HL-60 (cell line): ENCODE measurements around the gene BCAN.

Experiments used
- DNase-seq, 2 experiments: peaks; one replicate each; pipeline ENCODE4 v3.0.0-alpha.2; 2010 to 2020; ENCODE audit warnings: low read depth in 1 of 2, low spot score in 1 of 2
- H3K27ac ChIP-seq: fragments of 250-450 bp; sonication (Bioruptor Pico); replicated peaks from 2 replicates; pipeline ENCODE4 v1.5.1; 2020; ENCODE audit warnings: mild to moderate bottlenecking, moderate library complexity
- H3K27me3 ChIP-seq: fragments of 250-450 bp; sonication (Bioruptor Pico); 2 replicates; pipeline ENCODE4 v1.5.1; 2021; ENCODE audit warnings: mild to moderate bottlenecking, moderate library complexity; ENCODE audit not compliant: insufficient read depth, poor library complexity, severe bottlenecking
- H3K4me3 ChIP-seq: replicated peaks from 2 replicates; pipeline ENCODE4 v1.5.1; 2011; ENCODE audit warnings: mild to moderate bottlenecking, control low read depth, low read length; ENCODE audit not compliant: insufficient read depth
- GABPA ChIP-seq: IDR thresholded peaks from 2 replicates; pipeline ENCODE4 v1.6.1; 2012; ENCODE audit warnings: low read depth
- POLR2AphosphoS5 ChIP-seq: IDR thresholded peaks from 2 replicates; pipeline ENCODE4 v1.6.1; 2012; ENCODE audit warnings: low read depth
- SPI1 ChIP-seq: IDR thresholded peaks from 2 replicates; pipeline ENCODE4 v1.6.1; 2012; ENCODE audit warnings: low read depth, mild to moderate bottlenecking, borderline replicate concordance
- TF ChIP-seq, protein P1 (sequence below): IDR thresholded peaks from one replicate; pipeline ENCODE4 v1.5.1; 2011; ENCODE audit warnings: low read length, control low read depth, inconsistent platforms; ENCODE audit not compliant: insufficient read depth
- TF ChIP-seq, protein P2 (sequence below): IDR thresholded peaks from 2 replicates; pipeline ENCODE4 v1.6.1; 2012; ENCODE audit warnings: low read depth; ENCODE audit not compliant: insufficient replicate concordance

BCAN gene

DNA sequence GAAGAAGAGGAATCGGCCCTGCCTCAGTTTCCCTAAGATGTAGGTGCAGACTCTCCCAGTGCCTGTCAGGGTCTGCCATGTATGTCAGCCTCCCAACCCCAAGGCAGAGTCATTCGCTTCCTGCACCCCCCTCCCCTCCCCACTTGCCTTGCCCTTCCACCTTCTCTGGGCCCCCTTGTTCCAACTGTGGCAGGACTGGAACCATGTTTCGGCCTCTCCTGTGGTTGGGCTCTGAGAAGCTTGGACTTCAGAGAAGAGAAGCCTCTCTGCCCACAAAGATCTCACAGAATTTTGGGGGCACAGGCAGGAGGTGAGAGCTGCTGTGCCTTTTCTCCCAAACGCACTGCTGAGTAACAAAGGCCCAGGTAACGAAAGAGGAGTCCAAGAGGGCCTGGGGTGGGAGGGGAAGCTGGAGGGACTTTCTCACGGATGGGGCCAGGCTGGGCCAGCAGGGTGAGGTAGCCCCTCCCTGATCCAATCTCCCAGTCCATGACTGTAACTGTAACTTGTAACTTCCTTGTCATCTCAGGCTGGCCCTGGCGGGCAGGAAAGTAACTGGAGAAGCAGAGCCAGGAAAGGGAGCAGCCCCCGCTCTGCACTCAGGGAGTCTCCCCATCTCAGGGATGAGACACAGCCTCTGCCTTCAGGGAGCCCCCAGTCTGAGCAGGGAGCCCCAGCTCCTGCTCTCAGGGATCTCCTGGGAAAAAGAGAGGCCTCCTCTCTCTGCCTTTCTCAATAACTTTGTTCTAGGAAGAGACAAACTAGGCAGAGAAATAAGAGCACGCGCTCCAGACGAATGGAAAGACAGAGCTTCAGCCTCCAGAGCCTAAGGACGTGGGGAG lies 52.2 kb downstream of the BCAN start:
- DNase-seq = no peak
- TF ChIP-seq SPI1 = no peak
- TF ChIP-seq, protein P1, sequence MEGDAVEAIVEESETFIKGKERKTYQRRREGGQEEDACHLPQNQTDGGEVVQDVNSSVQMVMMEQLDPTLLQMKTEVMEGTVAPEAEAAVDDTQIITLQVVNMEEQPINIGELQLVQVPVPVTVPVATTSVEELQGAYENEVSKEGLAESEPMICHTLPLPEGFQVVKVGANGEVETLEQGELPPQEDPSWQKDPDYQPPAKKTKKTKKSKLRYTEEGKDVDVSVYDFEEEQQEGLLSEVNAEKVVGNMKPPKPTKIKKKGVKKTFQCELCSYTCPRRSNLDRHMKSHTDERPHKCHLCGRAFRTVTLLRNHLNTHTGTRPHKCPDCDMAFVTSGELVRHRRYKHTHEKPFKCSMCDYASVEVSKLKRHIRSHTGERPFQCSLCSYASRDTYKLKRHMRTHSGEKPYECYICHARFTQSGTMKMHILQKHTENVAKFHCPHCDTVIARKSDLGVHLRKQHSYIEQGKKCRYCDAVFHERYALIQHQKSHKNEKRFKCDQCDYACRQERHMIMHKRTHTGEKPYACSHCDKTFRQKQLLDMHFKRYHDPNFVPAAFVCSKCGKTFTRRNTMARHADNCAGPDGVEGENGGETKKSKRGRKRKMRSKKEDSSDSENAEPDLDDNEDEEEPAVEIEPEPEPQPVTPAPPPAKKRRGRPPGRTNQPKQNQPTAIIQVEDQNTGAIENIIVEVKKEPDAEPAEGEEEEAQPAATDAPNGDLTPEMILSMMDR = no peak
- TF ChIP-seq, protein P2, sequence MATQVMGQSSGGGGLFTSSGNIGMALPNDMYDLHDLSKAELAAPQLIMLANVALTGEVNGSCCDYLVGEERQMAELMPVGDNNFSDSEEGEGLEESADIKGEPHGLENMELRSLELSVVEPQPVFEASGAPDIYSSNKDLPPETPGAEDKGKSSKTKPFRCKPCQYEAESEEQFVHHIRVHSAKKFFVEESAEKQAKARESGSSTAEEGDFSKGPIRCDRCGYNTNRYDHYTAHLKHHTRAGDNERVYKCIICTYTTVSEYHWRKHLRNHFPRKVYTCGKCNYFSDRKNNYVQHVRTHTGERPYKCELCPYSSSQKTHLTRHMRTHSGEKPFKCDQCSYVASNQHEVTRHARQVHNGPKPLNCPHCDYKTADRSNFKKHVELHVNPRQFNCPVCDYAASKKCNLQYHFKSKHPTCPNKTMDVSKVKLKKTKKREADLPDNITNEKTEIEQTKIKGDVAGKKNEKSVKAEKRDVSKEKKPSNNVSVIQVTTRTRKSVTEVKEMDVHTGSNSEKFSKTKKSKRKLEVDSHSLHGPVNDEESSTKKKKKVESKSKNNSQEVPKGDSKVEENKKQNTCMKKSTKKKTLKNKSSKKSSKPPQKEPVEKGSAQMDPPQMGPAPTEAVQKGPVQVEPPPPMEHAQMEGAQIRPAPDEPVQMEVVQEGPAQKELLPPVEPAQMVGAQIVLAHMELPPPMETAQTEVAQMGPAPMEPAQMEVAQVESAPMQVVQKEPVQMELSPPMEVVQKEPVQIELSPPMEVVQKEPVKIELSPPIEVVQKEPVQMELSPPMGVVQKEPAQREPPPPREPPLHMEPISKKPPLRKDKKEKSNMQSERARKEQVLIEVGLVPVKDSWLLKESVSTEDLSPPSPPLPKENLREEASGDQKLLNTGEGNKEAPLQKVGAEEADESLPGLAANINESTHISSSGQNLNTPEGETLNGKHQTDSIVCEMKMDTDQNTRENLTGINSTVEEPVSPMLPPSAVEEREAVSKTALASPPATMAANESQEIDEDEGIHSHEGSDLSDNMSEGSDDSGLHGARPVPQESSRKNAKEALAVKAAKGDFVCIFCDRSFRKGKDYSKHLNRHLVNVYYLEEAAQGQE = no peak
- Histone ChIP-seq H3K27ac (no peak overlapping the region), H3K4me3 (no peak overlapping the region), H3K27me3 (peaks cover 41% of the 10 kb centered on the region)

DNA sequence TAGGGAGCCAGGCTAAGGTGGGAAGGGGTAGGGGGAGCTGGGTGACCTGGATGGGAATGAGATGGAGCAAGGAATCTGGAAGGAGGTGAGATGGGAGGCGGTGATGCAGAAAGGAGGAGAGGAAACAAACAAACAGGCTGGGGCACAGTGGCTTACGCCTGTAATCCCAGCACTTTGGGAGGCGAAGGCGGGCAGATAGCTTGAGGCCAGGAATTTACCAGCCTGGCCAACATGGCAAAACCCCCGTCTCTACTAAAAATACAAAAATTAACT lies 52.7 kb downstream of the BCAN start:
- no peak for DNase-seq
- TF ChIP-seq SPI1 = no peak
- no peak for TF ChIP-seq POLR2AphosphoS5
- TF ChIP-seq, protein P2 = no peak
- TF ChIP-seq, protein P1 = no peak
- no peak for TF ChIP-seq GABPA
- peaks cover 40% of the 10 kb centered on the region for H3K27me3 ChIP-seq
- no peak overlapping the region for H3K27ac ChIP-seq
- H3K4me3 ChIP-seq = no peak overlapping the region

DNA sequence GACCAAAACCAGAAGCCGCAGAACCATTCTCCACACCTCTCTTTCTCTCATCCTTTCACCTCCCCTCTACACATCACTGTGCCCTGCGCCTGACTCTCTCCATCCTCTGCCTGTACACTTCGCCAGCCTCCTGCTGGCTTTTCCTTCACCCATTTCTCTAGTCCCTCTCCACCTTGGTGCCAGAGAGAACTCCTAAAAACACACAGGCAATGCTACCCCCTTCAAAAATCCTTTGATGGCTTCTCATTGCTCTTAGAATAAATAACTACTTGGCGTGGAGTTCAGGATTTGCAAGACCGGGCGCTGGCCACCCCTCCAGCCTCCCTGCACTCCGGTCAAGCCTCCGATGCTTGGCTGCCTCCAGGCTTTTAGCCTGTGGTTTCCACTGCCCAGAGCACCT lies 54.8 kb downstream of the BCAN start:
- Histone ChIP-seq H3K27me3 (peaks cover 23% of the 10 kb centered on the region), H3K4me3 (no peak overlapping the region), H3K27ac (no peak overlapping the region)
- TF ChIP-seq POLR2AphosphoS5 = no peak
- TF ChIP-seq, protein P1 = no peak
- TF ChIP-seq GABPA = no peak
- no peak for TF ChIP-seq SPI1
- TF ChIP-seq, protein P2 = no peak
- no peak for DNase-seq
